ENCODE results near the gene TAB3. TPM values are rescaled to one million over a fixed set of nuclear protein-coding genes. Genes with fewer than 3 reads are reported as not detected.

The TAB3 gene
- polyA plus RNA-seq, 3 donors = 4.4 to 11.8 (median 5.4) TPM

- DNase-seq = no peak
- no peaks in the 10 kb centered on the region for H3K79me2 ChIP-seq (ENCODE audit: insufficient read depth, low read length)
- no peak overlapping the region for H3K4me2 ChIP-seq (replicated peaks; ENCODE audit: extremely low read depth, low read length, poor library complexity, severe bottlenecking)
- no peaks in the 10 kb centered on the region for H4K20me1 ChIP-seq (ENCODE audit: insufficient read depth, low read length)
- H3K9me3 ChIP-seq (replicated peaks in 1 of 2; ENCODE audit: control insufficient read depth in 1 of 2, insufficient read depth in 1 of 2, low read length in 2 of 2) = no peaks in the 10 kb centered on the region
- Mint-ChIP-seq H3K27ac (no peak overlapping the region), H3K9me3 (no peaks in the 10 kb centered on the region), H3K4me1 (peaks cover 39% of the 10 kb centered on the region), H3K27me3 (ENCODE audit: low read depth in 3 of 3) (peaks cover 0 to 2% (median 2%) of the 10 kb centered on the region in 3 donors), H3K36me3 (no peaks in the 10 kb centered on the region), H3K4me3 (no peak overlapping the region)
- no peak for TF ChIP-seq CTCF (IDR thresholded peaks at IDR 0.05)
- no peak overlapping the region for H2AFZ ChIP-seq (ENCODE audit: insufficient read depth, low read depth, low read length, poor library complexity, severe bottlenecking)
- H3K9ac ChIP-seq (ENCODE audit: insufficient read depth, low read length, poor library complexity, severe bottlenecking) = no peak overlapping the region
- no CpG with 5 or more reads among the region's 3 CpGs for WGBS (ENCODE audit: insufficient coverage)
- no peak overlapping the region for H3K27ac ChIP-seq (ENCODE audit: low read depth in 1 of 2, low read length in 2 of 2)
- H3K36me3 ChIP-seq (replicated peaks in 1 of 2; ENCODE audit: control insufficient read depth in 1 of 2, insufficient read depth in 2 of 2, low read length in 2 of 2) = no peaks in the 10 kb centered on the region
- peaks cover 13 to 16% of the 10 kb centered on the region in 2 donors for H3K4me1 ChIP-seq (ENCODE audit: control insufficient read depth in 1 of 2, insufficient read depth in 2 of 2, low read length in 2 of 2)
- H3K4me3 ChIP-seq (replicated peaks in 1 of 3; ENCODE audit: low read depth in 2 of 3, low read length in 3 of 3) = no peak overlapping the region
- no peaks in the 10 kb centered on the region for H3K27me3 ChIP-seq (ENCODE audit: control insufficient read depth in 2 of 2, insufficient read depth in 2 of 2, low read length in 2 of 2)
- intact Hi-C loops (cut with micrococcal nuclease) = no loop called here
Measured at GRCh38 chrX:30816079-30816478, 73.0 kb downstream of the TAB3 start.

GRCh38 chrX:30814978-30815377, 74.1 kb downstream of the TAB3 start:
- Histone ChIP-seq H3K4me2 (replicated peaks; ENCODE audit: extremely low read depth, low read length, poor library complexity, severe bottlenecking) (peak overlapping the region; percentile 24), H3K9ac (ENCODE audit: insufficient read depth, low read length, poor library complexity, severe bottlenecking) (no peak overlapping the region), H3K4me3 (replicated peaks in 1 of 3; ENCODE audit: low read depth in 2 of 3, low read length in 3 of 3) (no peak overlapping the region), H2AFZ (ENCODE audit: insufficient read depth, low read depth, low read length, poor library complexity, severe bottlenecking) (no peak overlapping the region), H3K9me3 (replicated peaks in 1 of 2; ENCODE audit: control insufficient read depth in 1 of 2, insufficient read depth in 1 of 2, low read length in 2 of 2) (no peaks in the 10 kb centered on the region), H4K20me1 (ENCODE audit: insufficient read depth, low read length) (no peaks in the 10 kb centered on the region), H3K27me3 (ENCODE audit: control insufficient read depth in 2 of 2, insufficient read depth in 2 of 2, low read length in 2 of 2) (no peaks in the 10 kb centered on the region), H3K79me2 (ENCODE audit: insufficient read depth, low read length) (no peaks in the 10 kb centered on the region), H3K4me1 (ENCODE audit: control insufficient read depth in 1 of 2, insufficient read depth in 2 of 2, low read length in 2 of 2) (peaks cover 13 to 16% of the 10 kb centered on the region in 2 donors), H3K36me3 (replicated peaks in 1 of 2; ENCODE audit: control insufficient read depth in 1 of 2, insufficient read depth in 2 of 2, low read length in 2 of 2) (no peaks in the 10 kb centered on the region), H3K27ac (ENCODE audit: low read depth in 1 of 2, low read length in 2 of 2) (no peak overlapping the region)
- peak in 1 of 3 donors; percentile 1 for DNase-seq
- no peaks in the 10 kb centered on the region for H3K36me3 Mint-ChIP-seq
- H3K27me3 Mint-ChIP-seq (ENCODE audit: low read depth in 3 of 3) = peaks cover 0 to 2% (median 2%) of the 10 kb centered on the region in 3 donors
- H3K9me3 Mint-ChIP-seq = no peaks in the 10 kb centered on the region
- H3K4me1 Mint-ChIP-seq = peaks cover 39% of the 10 kb centered on the region
- no CpG with 5 or more reads among the region's 7 CpGs for WGBS (ENCODE audit: insufficient coverage)
- H3K4me3 Mint-ChIP-seq = peak overlapping the region in 1 of 2 donors; percentile 35
- H3K27ac Mint-ChIP-seq = peak overlapping the region in 2 of 7 donors; percentile 46 to 63
- intact Hi-C loops (cut with micrococcal nuclease) = no loop called here
- no peak for TF ChIP-seq CTCF (IDR thresholded peaks at IDR 0.05)
